UCSD-AML1 (cell line): ENCODE results near the gene DENND4B.

ENCODE experiments used
- DNase-seq: peaks from one replicate; lab custom pipeline; 2025; ENCODE audit not compliant: unreplicated experiment; lab: John Stamatoyannopoulos, UW

DENND4B gene

GRCh38 chr1:153968972-153969371, 22.5 kb upstream of the DENND4B start:
- DNase-seq, result no peak

GRCh38 chr1:153968408-153968807, 21.9 kb upstream of the DENND4B start:
- peak; percentile 32 for DNase-seq

GRCh38 chr1:153968000-153968363, 21.5 kb upstream of the DENND4B start:
- DNase-seq, result no peak

GRCh38 chr1:153967107-153967999, 20.8 kb upstream of the DENND4B start, which contains the start of gene CREB3L4:
Gene CREB3L4 (plus strand): TSS chr1:153967902. CDS start chr1:153968526, 624 bp downstream.
- DNase-seq, result peak; percentile 90

GRCh38 chr1:153963850-153964331, 17.4 kb upstream of the DENND4B start:
- DNase-seq, result no peak

- DNase-seq, result peak; percentile 96
Measured at GRCh38 chr1:153963030-153963849, 16.7 kb upstream of the DENND4B start, which contains the start of gene SLC39A1. Gene SLC39A1 (minus strand): TSS chr1:153963537. CDS start chr1:153962715, 822 bp downstream.

- peak; percentile 32 for DNase-seq
Measured at GRCh38 chr1:153962088-153963029, 15.8 kb upstream of the DENND4B start.

- DNase-seq, result no peak
Measured at GRCh38 chr1:153961421-153961820, 14.9 kb upstream of the DENND4B start.

- DNase-seq, result no peak
Measured at GRCh38 chr1:153960206-153960605, 13.7 kb upstream of the DENND4B start.

- no peak for DNase-seq
Measured at GRCh38 chr1:153959454-153959853, 12.9 kb upstream of the DENND4B start.

GRCh38 chr1:153958961-153959260, 12.4 kb upstream of the DENND4B start:
- DNase-seq, result no peak

GRCh38 chr1:153958111-153958960, 11.8 kb upstream of the DENND4B start, which contains the start of gene CRTC2:
Gene CRTC2 (minus strand): TSS chr1:153958612. CDS start chr1:153958497, 115 bp downstream.
- DNase-seq, result peak; percentile 94

GRCh38 chr1:153957744-153958110, 11.2 kb upstream of the DENND4B start:
- peak; percentile 64 for DNase-seq

GRCh38 chr1:153956997-153957715, 10.6 kb upstream of the DENND4B start:
- DNase-seq, result no peak

GRCh38 chr1:153954826-153955225, 8.3 kb upstream of the DENND4B start:
- no peak for DNase-seq

- DNase-seq, result no peak
Measured at GRCh38 chr1:153953859-153954365, 7.4 kb upstream of the DENND4B start.

GRCh38 chr1:153951801-153952200, 5.3 kb upstream of the DENND4B start:
- no peak for DNase-seq

- DNase-seq, result no peak
Measured at GRCh38 chr1:153951183-153951582, 4.7 kb upstream of the DENND4B start.
